Astrocyte of the spinal cord (primary cell): ENCODE results near the gene PLLP.

Experiments used
- DNase-seq: peaks from one replicate; pipeline ENCODE4 v3.0.0; 2011; ENCODE audit warnings: low read depth, low spot score
- H3K4me3 ChIP-seq: 2 replicates; pipeline ENCODE4 v1.5.1; 2011; ENCODE audit warnings: low read depth, mild to moderate bottlenecking, low read length, moderate library complexity
- in situ Hi-C: cut with HindIII; loops from 2 replicates; pipeline ENCODE4 v1.10.0; 2017; ENCODE audit warnings: low sequenced_read_pairs
- TF ChIP-seq, protein P1 (sequence below): IDR thresholded peaks from 2 replicates; pipeline ENCODE4 v1.5.1; 2012; ENCODE audit warnings: low read depth, mild to moderate bottlenecking, low read length, inconsistent platforms

Gene PLLP

DNA sequence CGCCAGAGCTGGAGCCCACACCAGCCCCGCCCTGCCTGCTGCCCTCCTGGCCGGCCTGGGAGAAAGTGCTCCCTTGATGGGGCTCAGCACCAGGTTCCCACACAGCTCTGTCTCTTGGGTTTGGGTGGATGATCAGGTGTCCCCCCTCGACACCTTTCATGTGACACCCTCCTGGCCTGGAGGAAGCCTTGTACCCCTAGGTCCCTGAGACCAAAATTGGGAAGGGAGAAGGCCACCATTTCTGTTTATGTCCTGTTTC, 19.4 kb upstream of the PLLP start:
- in situ Hi-C loops: no loop called here
- TF ChIP-seq, protein P1, sequence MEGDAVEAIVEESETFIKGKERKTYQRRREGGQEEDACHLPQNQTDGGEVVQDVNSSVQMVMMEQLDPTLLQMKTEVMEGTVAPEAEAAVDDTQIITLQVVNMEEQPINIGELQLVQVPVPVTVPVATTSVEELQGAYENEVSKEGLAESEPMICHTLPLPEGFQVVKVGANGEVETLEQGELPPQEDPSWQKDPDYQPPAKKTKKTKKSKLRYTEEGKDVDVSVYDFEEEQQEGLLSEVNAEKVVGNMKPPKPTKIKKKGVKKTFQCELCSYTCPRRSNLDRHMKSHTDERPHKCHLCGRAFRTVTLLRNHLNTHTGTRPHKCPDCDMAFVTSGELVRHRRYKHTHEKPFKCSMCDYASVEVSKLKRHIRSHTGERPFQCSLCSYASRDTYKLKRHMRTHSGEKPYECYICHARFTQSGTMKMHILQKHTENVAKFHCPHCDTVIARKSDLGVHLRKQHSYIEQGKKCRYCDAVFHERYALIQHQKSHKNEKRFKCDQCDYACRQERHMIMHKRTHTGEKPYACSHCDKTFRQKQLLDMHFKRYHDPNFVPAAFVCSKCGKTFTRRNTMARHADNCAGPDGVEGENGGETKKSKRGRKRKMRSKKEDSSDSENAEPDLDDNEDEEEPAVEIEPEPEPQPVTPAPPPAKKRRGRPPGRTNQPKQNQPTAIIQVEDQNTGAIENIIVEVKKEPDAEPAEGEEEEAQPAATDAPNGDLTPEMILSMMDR: no peak
- no peak overlapping the region for H3K4me3 ChIP-seq
- no peak for DNase-seq

DNA sequence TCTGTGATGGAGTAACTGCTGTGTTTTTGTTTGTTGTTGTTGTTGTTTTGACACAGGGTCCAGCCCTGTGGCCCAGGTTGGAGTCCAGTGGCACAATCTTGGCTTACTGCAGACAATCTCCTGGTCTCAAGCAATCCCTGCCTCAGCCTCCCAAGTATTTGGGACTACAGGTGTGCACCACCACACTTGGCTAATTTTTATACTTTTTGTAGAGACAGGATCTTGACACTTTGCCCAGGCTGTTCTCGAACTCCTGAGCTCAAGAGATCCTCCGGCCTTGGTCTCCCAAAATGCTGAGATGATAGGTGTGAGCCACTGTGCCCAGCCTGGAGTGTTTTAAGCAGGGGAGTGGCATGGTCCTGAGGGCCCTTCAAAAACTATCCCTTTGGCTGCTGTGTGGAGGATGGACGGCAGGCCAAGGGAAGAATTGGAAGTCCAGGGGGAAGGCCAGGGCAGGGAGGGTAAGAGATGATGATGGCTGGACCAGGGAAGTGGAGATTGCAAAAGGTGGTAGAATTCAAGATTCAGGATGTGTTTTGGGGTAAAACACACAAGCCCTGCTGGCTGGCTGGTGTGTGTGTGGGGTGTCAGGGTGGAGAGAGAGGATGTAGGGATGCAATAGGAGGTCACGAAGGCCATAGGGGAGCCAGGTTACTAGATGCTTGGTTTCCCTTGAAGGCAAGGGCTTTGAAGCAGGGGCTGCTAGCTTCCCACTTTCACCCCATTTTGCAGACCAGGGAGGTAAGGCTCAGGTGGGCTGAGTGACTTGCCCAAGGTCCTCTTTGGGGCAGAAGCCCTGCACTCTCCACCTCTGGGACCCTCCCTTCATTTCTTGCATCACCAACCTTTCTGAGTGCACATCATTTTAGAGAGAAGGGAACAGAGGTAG, 18.8 kb upstream of the PLLP start:
- H3K4me3 ChIP-seq: no peak overlapping the region
- in situ Hi-C loops: no loop called here
- TF ChIP-seq, protein P1: no peak
- DNase-seq: no peak

DNA sequence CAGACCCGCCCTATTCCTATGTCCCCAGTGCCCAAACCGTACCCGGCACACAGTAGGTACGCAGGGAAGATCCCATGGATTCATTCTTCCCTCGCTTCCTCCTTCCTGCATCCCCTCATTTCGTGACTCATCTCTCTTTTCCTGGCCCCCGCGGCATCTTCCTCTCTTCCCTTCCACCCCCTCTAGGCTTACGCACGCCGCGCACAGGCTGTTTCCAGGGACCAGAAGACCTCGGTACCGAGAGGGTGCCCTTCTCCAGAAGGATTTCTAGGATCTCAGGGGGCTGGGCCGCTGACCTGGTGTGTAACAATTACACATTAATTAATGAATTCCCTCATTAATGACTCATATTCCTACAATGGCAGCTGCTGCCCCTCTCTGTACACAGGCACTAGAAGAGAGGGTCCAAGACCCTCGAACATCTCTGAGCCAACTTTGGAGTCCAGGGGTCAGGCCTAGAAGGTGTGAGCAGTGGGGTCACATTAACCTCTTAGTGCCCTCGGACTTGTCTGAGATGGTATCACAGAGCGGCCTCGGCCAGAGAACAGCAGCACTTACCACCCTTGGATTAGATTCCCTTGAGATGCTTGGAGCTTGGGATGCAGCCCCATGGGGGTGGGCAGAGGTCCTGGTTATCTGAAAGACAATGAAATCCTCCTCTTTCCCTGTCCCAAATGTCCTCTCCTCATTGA, 16.8 kb upstream of the PLLP start:
- in situ Hi-C loops: no loop called here
- TF ChIP-seq, protein P1: no peak
- no peak overlapping the region for H3K4me3 ChIP-seq
- DNase-seq: no peak

DNA sequence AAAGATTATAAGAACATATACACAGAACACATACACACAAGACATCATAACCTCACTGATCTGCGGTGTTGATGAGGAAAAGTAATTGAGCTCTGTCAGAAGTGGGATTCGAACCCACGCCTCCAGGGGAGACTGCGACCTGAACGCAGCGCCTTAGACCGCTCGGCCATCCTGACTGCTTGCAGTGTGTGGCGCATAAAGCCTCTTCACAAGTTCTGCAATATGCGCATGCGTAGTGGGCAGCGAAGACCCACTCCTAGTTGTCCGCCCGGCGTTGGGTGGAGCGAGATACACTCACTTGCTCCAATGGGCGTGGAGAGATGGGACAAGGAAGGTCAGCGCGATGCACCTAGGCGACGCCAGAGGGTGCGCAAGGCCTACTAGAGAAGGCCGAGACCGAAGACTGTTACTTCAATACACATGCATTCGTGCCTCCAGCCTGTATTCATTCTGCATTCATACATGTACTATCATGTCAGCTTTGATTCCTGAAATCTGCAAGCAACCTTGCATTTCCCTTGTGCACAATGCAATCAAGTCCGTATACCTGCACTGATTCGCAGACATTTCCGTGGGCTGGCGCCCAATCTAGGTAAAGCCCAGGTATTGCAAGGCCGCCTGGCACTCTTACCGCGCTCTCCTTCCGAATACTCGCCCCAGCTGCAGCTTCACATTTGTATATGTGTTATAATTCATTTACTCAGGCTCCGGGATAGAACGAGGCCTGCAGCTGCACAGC, 16.1 kb upstream of the PLLP start:
- H3K4me3 ChIP-seq: peak overlapping the region; percentile 56
- in situ Hi-C loops: no loop called here
- peak; percentile 99 for DNase-seq
- TF ChIP-seq, protein P1: peak; percentile 94

DNA sequence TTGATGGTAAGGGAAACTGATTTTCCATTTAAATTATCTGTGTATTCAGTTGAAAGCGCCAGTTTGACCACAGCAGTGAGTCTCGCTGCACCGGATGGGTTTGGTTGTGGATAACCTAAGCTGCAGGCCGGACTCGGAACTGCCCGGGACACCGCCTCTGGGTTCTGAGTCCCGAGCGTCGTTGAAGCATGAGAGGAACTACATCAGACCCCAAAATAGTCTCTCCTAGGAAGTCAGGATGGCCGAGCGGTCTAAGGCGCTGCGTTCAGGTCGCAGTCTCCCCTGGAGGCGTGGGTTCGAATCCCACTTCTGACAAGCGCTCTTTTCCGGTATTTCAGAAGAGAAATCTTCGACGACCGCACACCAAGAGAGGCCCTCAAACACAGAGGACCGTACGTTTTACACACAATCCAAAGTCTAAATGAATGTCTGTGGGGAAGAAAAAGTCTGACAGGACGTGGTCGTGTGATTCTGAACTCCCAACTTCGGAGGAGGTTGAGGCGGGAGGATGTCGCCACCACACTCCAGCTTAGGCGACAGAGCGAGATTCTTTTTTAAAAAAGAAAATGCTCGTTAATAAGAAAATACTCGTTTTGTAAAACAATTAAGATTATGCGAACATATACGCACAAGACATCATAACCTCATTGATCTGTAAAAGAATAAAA, 15.4 kb upstream of the PLLP start:
- TF ChIP-seq, protein P1: no peak
- in situ Hi-C loops: no loop called here
- DNase-seq: peak; percentile 96
- peak overlapping the region; percentile 56 for H3K4me3 ChIP-seq
